Ascending aorta (tissue), 2 donors: ENCODE data around the gene GBE1. TPM values are rescaled to one million over a fixed set of nuclear protein-coding genes. Genes with fewer than 3 reads are reported as not detected.

Experiments
- DNase-seq, 2 donors: peaks; one replicate each; pipeline ENCODE4 v3.0.0-alpha.2; 2019; ENCODE audit warnings: low spot score in 2 of 2
- H3K27ac ChIP-seq, 2 donors: fragments of 200-600 bp; sonication (generic); one replicate each; pipeline ENCODE4 v1.5.1; 2016 to 2017; ENCODE audit warnings: mild to moderate bottlenecking in 1 of 2
- H3K27me3 ChIP-seq: fragments of 200-600 bp; sonication (generic); one replicate; pipeline ENCODE4 v1.5.1; 2017
- H3K36me3 ChIP-seq, 2 donors: fragments of 200-600 bp; sonication (generic); one replicate each; pipeline ENCODE4 v1.5.1; 2016
- H3K4me1 ChIP-seq, 2 donors: fragments of 200-600 bp; sonication (generic); one replicate each; pipeline ENCODE4 v1.5.1; 2016 to 2017; ENCODE audit warnings: mild to moderate bottlenecking in 1 of 2
- H3K4me3 ChIP-seq, 2 donors: fragments of 200-600 bp; sonication (generic); one replicate each; pipeline ENCODE4 v1.5.1; 2016 to 2017; ENCODE audit warnings: mild to moderate bottlenecking in 1 of 2
- H3K9me3 ChIP-seq, 2 donors: fragments of 200-600 bp; sonication (generic); one replicate each; pipeline ENCODE4 v1.5.1; 2016
- CTCF ChIP-seq, 3 experiments: fragments of 200-600 bp in 2 of 3; fragments of 450-650 bp in 1 of 3; sonication (generic) in 2 of 3; IDR thresholded peaks; one replicate each; pipeline ENCODE4 v1.5.1; 2016 to 2019; ENCODE audit warnings: antibody characterized with exemption in 3 of 3, mild to moderate bottlenecking in 1 of 3, moderate library complexity in 1 of 3
- intact Hi-C: fragments of 100-400 bp; cut with DNase I; formaldehyde crosslinking; loops from one replicate; pipeline ENCODE4 v1.15.1; 2023
- total RNA-seq: library from RNA; depleted of rRNA; stranded (reverse); fragments of >200 nt; gene quantifications from one replicate; pipeline ENCODE4 v1.1.0, GENCODE V29; 2016

The GBE1 gene
- total RNA-seq, 1 donor from 2014 or later: 20.8 TPM

- no peak for TF ChIP-seq CTCF (IDR thresholded peaks at IDR 0.05)
Observed at GRCh38 chr3:81699536-81700320, 61.7 kb downstream of the GBE1 start.

GRCh38 chr3:81696090-81696489 is 65.4 kb downstream of the GBE1 start:
- TF ChIP-seq CTCF (IDR thresholded peaks at IDR 0.05): no peak
- H3K27ac ChIP-seq: no peak overlapping the region
- intact Hi-C loops: no loop called here
- no peaks in the 10 kb centered on the region for H3K9me3 ChIP-seq
- H3K4me3 ChIP-seq: no peak overlapping the region
- no peaks in the 10 kb centered on the region for H3K27me3 ChIP-seq
- no peak for DNase-seq
- no peaks in the 10 kb centered on the region for H3K4me1 ChIP-seq
- H3K36me3 ChIP-seq: peaks cover 4 to 17% of the 10 kb centered on the region in 2 donors

More at GRCh38 chr3:81699536-81700320, 61.7 kb downstream of the GBE1 start:
- intact Hi-C loops: no loop called here
- no peak for DNase-seq
- Histone ChIP-seq H3K36me3 (peaks cover 4 to 17% of the 10 kb centered on the region in 2 donors), H3K27me3 (no peaks in the 10 kb centered on the region), H3K9me3 (no peaks in the 10 kb centered on the region), H3K27ac (no peak overlapping the region), H3K4me3 (no peak overlapping the region), H3K4me1 (no peaks in the 10 kb centered on the region)

GRCh38 chr3:81695302-81695701 is 66.1 kb downstream of the GBE1 start:
- Histone ChIP-seq H3K9me3 (no peaks in the 10 kb centered on the region), H3K36me3 (peaks cover 4 to 17% of the 10 kb centered on the region in 2 donors), H3K4me3 (no peak overlapping the region), H3K27me3 (no peaks in the 10 kb centered on the region), H3K4me1 (no peaks in the 10 kb centered on the region), H3K27ac (no peak overlapping the region)
- no peak for TF ChIP-seq CTCF (IDR thresholded peaks at IDR 0.05)
- no peak for DNase-seq
- intact Hi-C loops: no loop called here

GRCh38 chr3:81694662-81695061 is 66.8 kb downstream of the GBE1 start:
- Histone ChIP-seq H3K27ac (no peak overlapping the region), H3K4me3 (no peak overlapping the region), H3K27me3 (no peaks in the 10 kb centered on the region), H3K9me3 (no peaks in the 10 kb centered on the region), H3K4me1 (no peaks in the 10 kb centered on the region), H3K36me3 (peaks cover 4 to 12% of the 10 kb centered on the region in 2 donors)
- intact Hi-C loops: no loop called here
- no peak for DNase-seq
- TF ChIP-seq CTCF (IDR thresholded peaks at IDR 0.05): no peak

GRCh38 chr3:81692766-81693165 is 68.7 kb downstream of the GBE1 start:
- no peak overlapping the region for H3K27ac ChIP-seq
- H3K36me3 ChIP-seq: peaks cover 4 to 7% of the 10 kb centered on the region in 2 donors
- no peak for DNase-seq
- H3K27me3 ChIP-seq: no peaks in the 10 kb centered on the region
- TF ChIP-seq CTCF (IDR thresholded peaks at IDR 0.05): no peak
- intact Hi-C loops: no loop called here
- H3K9me3 ChIP-seq: no peaks in the 10 kb centered on the region
- no peaks in the 10 kb centered on the region for H3K4me1 ChIP-seq
- H3K4me3 ChIP-seq: no peak overlapping the region
